B cell (primary cell): ENCODE measurements around the gene LPGAT1. TPM values are rescaled to one million over a fixed set of nuclear protein-coding genes. Genes with fewer than 3 reads are reported as not detected.

ENCODE experiments used
- ATAC-seq: fragments of 200-7000 bp; cut with Tn5 transposase; one replicate; pipeline ENCODE4 v1.10.0; 2021; ENCODE audit warnings: low read depth, mild to moderate bottlenecking, moderate number of reproducible peaks, moderate library complexity
- CTCF ChIA-PET: fragments of 350-600 bp; sonication (Branson Sonifier 250); formaldehyde crosslinking; loops from one replicate; lab custom pipeline; 2021; ENCODE audit warnings: antibody characterized with exemption, inconsistent platforms; lab: Charles Lee
- POLR2A ChIA-PET: fragments of 350-600 bp; sonication (Branson Sonifier 250); formaldehyde crosslinking; loops from one replicate; lab custom pipeline; 2021; ENCODE audit warnings: antibody characterized with exemption; lab: Charles Lee
- DNase-seq: peaks from one replicate; pipeline ENCODE4 v3.0.0; 2013
- H2AFZ ChIP-seq: 2 replicates; pipeline ENCODE4 v1.6.1; 2012; ENCODE audit warnings: mild to moderate bottlenecking, low read depth, low read length; ENCODE audit not compliant: insufficient read depth, poor library complexity, severe bottlenecking
- H3K27ac ChIP-seq, 2 donors: 1 replicate in 1 of 2; 2 replicates in 1 of 2; pipeline ENCODE4 v1.5.1; 2012 to 2013; ENCODE audit warnings: low read length in 2 of 2, mild to moderate bottlenecking in 2 of 2, moderate library complexity in 1 of 2
- H3K27me3 ChIP-seq, 4 experiments: fragments of 200-600 bp in 1 of 4; sonication (generic) in 1 of 4; replicated peaks in 1 of 4; 1 replicate in 2 of 4; 2 replicates in 2 of 4; pipeline versions ENCODE4 v1.6.1 to v1.7.0; 2013 to 2016; ENCODE audit warnings: low read length in 3 of 4, mild to moderate bottlenecking in 2 of 4, mixed read lengths in 1 of 4, moderate library complexity in 1 of 4; ENCODE audit not compliant: insufficient read depth in 4 of 4, control insufficient read depth in 3 of 4; ENCODE audit errors: control extremely low read depth in 1 of 4
- H3K36me3 ChIP-seq, 2 experiments: replicated peaks in 1 of 2; 1 replicate in 1 of 2; 2 replicates in 1 of 2; pipeline versions ENCODE4 v1.6.1 to v1.7.1; 2013; ENCODE audit warnings: low read length in 1 of 2; ENCODE audit not compliant: insufficient read depth in 2 of 2, control insufficient read depth in 1 of 2; ENCODE audit errors: control extremely low read depth in 1 of 2, extremely low read depth in 1 of 2
- H3K4me1 ChIP-seq, 2 donors: fragments of 200-600 bp in 1 of 2; sonication (generic) in 1 of 2; 1 replicate in 1 of 2; 2 replicates in 1 of 2; pipeline versions ENCODE4 v1.5.1 to v1.6.1; 2013 to 2017; ENCODE audit warnings: low read length in 2 of 2; ENCODE audit not compliant: control insufficient read depth in 2 of 2, insufficient read depth in 2 of 2
- H3K4me2 ChIP-seq: replicated peaks from 2 replicates; pipeline ENCODE3; 2012; ENCODE audit warnings: mild to moderate bottlenecking, low read depth, low read length; ENCODE audit not compliant: poor library complexity, severe bottlenecking
- H3K4me3 ChIP-seq, 5 experiments: fragments of 200-600 bp in 1 of 5; sonication (generic) in 1 of 5; 1 replicate in 3 of 5; 2 replicates in 2 of 5; pipeline versions ENCODE4 v1.5.1 to v1.7.0; 2011 to 2016; ENCODE audit warnings: low read length in 4 of 5, mild to moderate bottlenecking in 4 of 5, low read depth in 2 of 5, control low read depth in 1 of 5, moderate library complexity in 1 of 5; ENCODE audit not compliant: insufficient read depth in 1 of 5; ENCODE audit errors: control extremely low read depth in 1 of 5, extremely low read depth in 1 of 5
- H3K79me2 ChIP-seq: fragments of 200-600 bp; sonication (generic); one replicate; pipeline ENCODE4 v1.6.0; 2016; ENCODE audit warnings: low read length; ENCODE audit not compliant: control insufficient read depth, insufficient read depth
- H3K9ac ChIP-seq: fragments of 200-600 bp; sonication (generic); 2 replicates; pipeline ENCODE4 v1.6.1; 2017; ENCODE audit warnings: mild to moderate bottlenecking, low read length, moderate library complexity
- H3K9me3 ChIP-seq, 3 donors: one replicate each; pipeline versions ENCODE4 v1.6.1 to v1.7.1; 2013; ENCODE audit warnings: low read length in 2 of 3; ENCODE audit not compliant: control insufficient read depth in 2 of 3, insufficient read depth in 1 of 3; ENCODE audit errors: control extremely low read depth in 1 of 3
- H4K20me1 ChIP-seq: 2 replicates; pipeline ENCODE4 v1.6.0; 2012; ENCODE audit warnings: mild to moderate bottlenecking, low read length; ENCODE audit not compliant: insufficient read depth, control insufficient read depth, poor library complexity, severe bottlenecking
- H3K27ac Mint-ChIP-seq: one replicate; pipeline ENCODE4 v1.8.0; 2021; ENCODE audit warnings: mixed read lengths
- H3K27me3 Mint-ChIP-seq: one replicate; pipeline ENCODE4 v1.8.0; 2021; ENCODE audit warnings: mixed read lengths
- H3K4me1 Mint-ChIP-seq: one replicate; pipeline ENCODE4 v1.8.0; 2021; ENCODE audit warnings: mixed read lengths
- H3K4me3 Mint-ChIP-seq: one replicate; pipeline ENCODE4 v1.8.0; 2021; ENCODE audit warnings: mixed read lengths
- H3K9me3 Mint-ChIP-seq: one replicate; pipeline ENCODE4 v1.8.0; 2022; ENCODE audit warnings: mixed read lengths; ENCODE audit not compliant: insufficient read depth
- EZH2 ChIP-seq: IDR thresholded peaks from 2 replicates; pipeline ENCODE4 v1.6.1; 2012; ENCODE audit warnings: borderline replicate concordance, low read depth, mild to moderate bottlenecking, moderate library complexity, low read length; ENCODE audit not compliant: insufficient read depth, poor library complexity, severe bottlenecking
- WGBS: methylation state at CpG from one replicate; pipeline ENCODE4 v1.1.5; 2013; ENCODE audit warnings: missing lambda C conversion rate; ENCODE audit not compliant: insufficient coverage; 5-methylcytosine and 5-hydroxymethylcytosine counted together
- intact Hi-C: fragments of 100-400 bp; cut with micrococcal nuclease; formaldehyde crosslinking; loops from one replicate; pipeline ENCODE4 v1.10.0; 2022
- polyA plus RNA-seq: library from polyadenylated mRNA; depleted of rRNA; stranded (reverse); fragments of >200 nt; gene quantifications from 2 replicates; pipeline ENCODE4 v1.2.3, GENCODE V29; 2012
- total RNA-seq, 2 donors: library from RNA; stranded (reverse); fragments of 120-200 nt in 1 of 2; gene quantifications; 1 replicate in 1 of 2; 2 replicates in 1 of 2; pipeline versions ENCODE4 v1.2.3 to v1.2.4, GENCODE V29; 2013 to 2022
- TF ChIP-seq, protein P1 (sequence below): fragments of 200-600 bp; IDR thresholded peaks from one replicate; pipeline ENCODE4 v1.8.0; 2022; ENCODE audit warnings: antibody characterized with exemption, mild to moderate bottlenecking

Gene LPGAT1
- total and polyA plus RNA-seq, 2 donors (not counting 1 experiment from before 2014, with no cell fraction given) = 9.3 to 63.8 TPM

DNA sequence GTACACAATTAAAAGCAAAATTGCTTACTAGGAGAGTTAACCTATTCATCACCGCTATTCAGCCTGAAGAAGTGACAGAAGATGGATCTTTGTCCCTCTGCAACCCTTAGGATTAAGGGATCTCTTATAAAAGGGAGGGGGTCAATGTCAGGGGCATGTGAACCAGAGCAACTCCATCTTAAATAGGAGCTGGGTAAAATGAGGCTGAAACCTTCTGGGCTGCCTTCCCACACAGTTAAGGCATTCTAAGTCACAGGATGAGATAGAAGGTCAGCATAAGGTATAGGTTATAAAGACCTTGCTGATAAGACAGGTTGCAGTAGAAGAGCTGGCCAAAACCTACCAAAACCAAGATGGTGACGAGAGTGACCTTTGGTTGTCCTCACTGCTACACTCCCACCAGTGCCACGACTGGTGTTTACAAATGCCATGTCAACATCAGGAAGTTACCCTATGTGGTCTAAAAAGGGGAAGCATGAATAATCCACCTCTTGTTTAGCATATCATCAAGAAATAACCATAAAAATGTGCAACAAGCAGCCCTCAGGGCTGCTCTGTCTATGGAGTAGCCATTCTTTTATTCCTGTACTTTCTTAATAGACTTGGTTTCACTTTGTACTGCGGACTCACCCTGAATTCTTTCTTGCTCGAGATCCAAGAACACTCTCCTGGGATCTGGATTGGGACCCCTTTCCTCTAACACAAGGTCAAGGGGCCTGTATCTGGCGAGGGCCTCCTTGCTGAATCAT is 119.8 kb downstream of the LPGAT1 start:
- 83% methylated on average over 3 of the region's 6 CpGs for WGBS
- Histone ChIP-seq H3K9me3 (no peaks in the 10 kb centered on the region), H3K36me3 (no peaks in the 10 kb centered on the region), H3K4me1 (peaks cover 0 to 3% of the 10 kb centered on the region in 2 donors), H4K20me1 (no peaks in the 10 kb centered on the region), H3K27ac (no peak overlapping the region), H2AFZ (no peak overlapping the region), H3K4me3 (no peak overlapping the region), H3K79me2 (no peaks in the 10 kb centered on the region), H3K4me2 (no peak overlapping the region), H3K9ac (no peak overlapping the region), H3K27me3 (no peaks in the 10 kb centered on the region)
- DNase-seq (no peak), ATAC-seq (no peak)
- no peak overlapping the region for H3K4me3 Mint-ChIP-seq
- no peak overlapping the region for H3K27ac Mint-ChIP-seq
- CTCF ChIA-PET = no interaction called here
- H3K27me3 Mint-ChIP-seq = no peaks in the 10 kb centered on the region
- intact Hi-C loops = no loop called here
- POLR2A ChIA-PET = no interaction called here
- H3K4me1 Mint-ChIP-seq = peaks cover 8% of the 10 kb centered on the region
- TF ChIP-seq, protein P1, sequence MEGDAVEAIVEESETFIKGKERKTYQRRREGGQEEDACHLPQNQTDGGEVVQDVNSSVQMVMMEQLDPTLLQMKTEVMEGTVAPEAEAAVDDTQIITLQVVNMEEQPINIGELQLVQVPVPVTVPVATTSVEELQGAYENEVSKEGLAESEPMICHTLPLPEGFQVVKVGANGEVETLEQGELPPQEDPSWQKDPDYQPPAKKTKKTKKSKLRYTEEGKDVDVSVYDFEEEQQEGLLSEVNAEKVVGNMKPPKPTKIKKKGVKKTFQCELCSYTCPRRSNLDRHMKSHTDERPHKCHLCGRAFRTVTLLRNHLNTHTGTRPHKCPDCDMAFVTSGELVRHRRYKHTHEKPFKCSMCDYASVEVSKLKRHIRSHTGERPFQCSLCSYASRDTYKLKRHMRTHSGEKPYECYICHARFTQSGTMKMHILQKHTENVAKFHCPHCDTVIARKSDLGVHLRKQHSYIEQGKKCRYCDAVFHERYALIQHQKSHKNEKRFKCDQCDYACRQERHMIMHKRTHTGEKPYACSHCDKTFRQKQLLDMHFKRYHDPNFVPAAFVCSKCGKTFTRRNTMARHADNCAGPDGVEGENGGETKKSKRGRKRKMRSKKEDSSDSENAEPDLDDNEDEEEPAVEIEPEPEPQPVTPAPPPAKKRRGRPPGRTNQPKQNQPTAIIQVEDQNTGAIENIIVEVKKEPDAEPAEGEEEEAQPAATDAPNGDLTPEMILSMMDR = no peak
- no peak for TF ChIP-seq EZH2
- no peaks in the 10 kb centered on the region for H3K9me3 Mint-ChIP-seq

DNA sequence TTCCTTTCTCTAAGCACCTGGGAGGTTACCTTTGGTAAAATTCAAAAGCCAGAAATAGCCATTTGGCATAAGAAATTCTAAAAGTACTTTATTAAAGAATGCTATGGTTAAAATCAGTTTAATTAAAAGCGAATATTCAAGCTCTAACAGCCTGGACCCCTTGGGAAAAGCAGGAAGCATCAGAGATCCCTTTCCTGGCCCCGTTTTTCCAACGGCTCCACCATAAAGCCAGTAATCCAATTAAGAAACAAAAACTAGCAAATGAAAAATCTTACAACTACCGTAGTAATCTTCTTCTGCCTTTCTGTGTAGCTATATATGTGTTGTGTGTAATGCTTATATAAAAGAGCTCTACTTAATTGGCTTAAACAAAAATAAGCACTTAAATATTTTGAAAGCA is 121.6 kb downstream of the LPGAT1 start:
- Mint-ChIP-seq H3K4me1 (peaks cover 8% of the 10 kb centered on the region), H3K27me3 (no peaks in the 10 kb centered on the region), H3K9me3 (no peaks in the 10 kb centered on the region), H3K27ac (no peak overlapping the region), H3K4me3 (no peak overlapping the region)
- no peaks in the 10 kb centered on the region for H3K27me3 ChIP-seq
- POLR2A ChIA-PET = no interaction called here
- CTCF ChIA-PET = interaction anchor here (0.7 to 2.3 kb wide), 3 partner anchors 10 to 209 kb away, joined by 3 to 15 read pairs (median 4); no protein-coding TSS in a partner anchor
- intact Hi-C loops = no loop called here
- no peak overlapping the region for H3K9ac ChIP-seq
- ATAC-seq (no peak), DNase-seq (no peak)
- no peak overlapping the region for H2AFZ ChIP-seq
- WGBS = 60% methylated on average over 1 of the region's 4 CpGs
- H3K79me2 ChIP-seq = no peaks in the 10 kb centered on the region
- H3K4me3 ChIP-seq = no peak overlapping the region
- TF ChIP-seq, protein P1 = no peak
- no peak for TF ChIP-seq EZH2
- no peaks in the 10 kb centered on the region for H4K20me1 ChIP-seq
- no peaks in the 10 kb centered on the region for H3K9me3 ChIP-seq
- H3K4me2 ChIP-seq = no peak overlapping the region
- no peak overlapping the region for H3K27ac ChIP-seq
- no peaks in the 10 kb centered on the region for H3K36me3 ChIP-seq
- H3K4me1 ChIP-seq = peaks cover 0 to 3% of the 10 kb centered on the region in 2 donors
